Upper lobe of left lung (tissue), 6 donors: ENCODE measurements around the gene BIRC6. TPM values are rescaled to one million over a fixed set of nuclear protein-coding genes. Genes with fewer than 3 reads are reported as not detected.

Experiments
- ATAC-seq, 2 donors: fragments of 200-7000 bp; cut with Tn5 transposase; one replicate each; pipeline ENCODE4 v1.9.1; 2022; ENCODE audit warnings: mild to moderate bottlenecking in 2 of 2, moderate library complexity in 2 of 2; ENCODE audit not compliant: low FRiP score in 2 of 2
- DNase-seq, 2 donors: peaks; one replicate each; pipeline ENCODE4 v3.0.0-alpha.2; 2019 to 2020
- H3K27ac ChIP-seq, 4 donors: fragments of 200-600 bp; sonication (generic); one replicate each; pipeline ENCODE4 v1.5.1; 2016 to 2019
- H3K27me3 ChIP-seq, 4 donors: fragments of 200-600 bp; sonication (generic); one replicate each; pipeline ENCODE4 v1.5.1; 2017 to 2019
- H3K36me3 ChIP-seq, 4 donors: fragments of 200-600 bp; sonication (generic); one replicate each; pipeline ENCODE4 v1.5.1; 2016 to 2019
- H3K4me1 ChIP-seq, 4 donors: fragments of 200-600 bp; sonication (generic); one replicate each; pipeline ENCODE4 v1.5.1; 2018 to 2019
- H3K4me3 ChIP-seq, 4 donors: fragments of 200-600 bp; sonication (generic); one replicate each; pipeline ENCODE4 v1.5.1; 2017 to 2019; ENCODE audit warnings: mild to moderate bottlenecking in 2 of 4, moderate library complexity in 1 of 4
- H3K9me3 ChIP-seq, 4 donors: fragments of 200-600 bp; sonication (generic); one replicate each; pipeline ENCODE4 v1.5.1; 2018 to 2019
- EP300 ChIP-seq, 4 donors: sonication (generic); formaldehyde crosslinking; IDR thresholded peaks; one replicate each; pipeline ENCODE4 v1.5.1; 2017; ENCODE audit warnings: antibody characterized with exemption in 4 of 4, control low read depth in 2 of 4
- POLR2A ChIP-seq, 4 donors: fragments of 450-650 bp; IDR thresholded peaks; one replicate each; pipeline ENCODE4 v1.5.1; 2016 to 2017; ENCODE audit warnings: antibody characterized with exemption in 4 of 4, mild to moderate bottlenecking in 2 of 4
- POLR2AphosphoS5 ChIP-seq, 2 donors: sonication (generic); formaldehyde crosslinking; IDR thresholded peaks; one replicate each; pipeline ENCODE4 v1.5.1; 2017; ENCODE audit warnings: antibody characterized with exemption in 2 of 2
- WGBS, 2 donors: methylation state at CpG; one replicate each; pipeline ENCODE4 v1.1.5; 2017 to 2018; 5-methylcytosine and 5-hydroxymethylcytosine counted together
- total RNA-seq, 6 donors: library from RNA; depleted of rRNA in 4 of 6; stranded (reverse); fragments of >200 nt in 4 of 6; gene quantifications; one replicate each; pipeline versions ENCODE4 v1.1.0 to v1.2.1, GENCODE V29; 2016 to 2021
- TF ChIP-seq, protein P1 (sequence below), 6 experiments: fragments of 450-650 bp in 4 of 6; fragments of 200-600 bp in 2 of 6; sonication (generic) in 2 of 6; IDR thresholded peaks; one replicate each; pipeline ENCODE4 v1.5.1; 2016 to 2019; ENCODE audit warnings: antibody characterized with exemption in 6 of 6
- donor health status: DM: no; HTN: no; CAD: no; lungs with moderate emphysema.
- donor health status: DM: no; HTN: yes; CAD: no; lungs with severe emphysema.

BIRC6 gene
- total RNA-seq, 6 donors from 2014 or later, result 60.4 to 198 (median 101) TPM

DNA sequence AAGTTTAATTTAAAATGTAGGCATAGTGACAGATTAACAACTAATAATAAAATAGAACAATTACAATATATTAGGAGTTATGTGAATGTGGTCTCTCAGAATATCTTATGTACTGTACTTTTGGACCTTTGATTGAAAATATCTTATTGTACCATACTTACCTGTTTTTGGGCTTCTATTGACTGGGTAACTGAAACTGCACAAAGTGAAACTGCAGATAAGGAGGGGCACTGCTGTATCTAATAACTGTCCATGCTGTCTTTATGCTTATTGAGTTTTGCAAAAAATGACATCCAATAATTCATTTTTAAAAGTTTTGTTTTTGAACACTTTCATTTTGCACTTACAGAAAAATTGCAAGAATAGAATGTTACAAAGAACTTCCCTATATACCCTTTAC is 19.9 kb downstream of the BIRC6 start:
- Histone ChIP-seq H3K4me3 (no peak overlapping the region), H3K27ac (no peak overlapping the region), H3K9me3 (no peaks in the 10 kb centered on the region), H3K36me3 (peaks cover 0 to 5% (median 4%) of the 10 kb centered on the region in 4 donors), H3K4me1 (peaks cover 5 to 23% (median 11%) of the 10 kb centered on the region in 4 donors), H3K27me3 (no peaks in the 10 kb centered on the region)
- ATAC-seq (no peak), DNase-seq (no peak)
- TF ChIP-seq POLR2A (IDR thresholded peaks at IDR 0.05), result no peak
- TF ChIP-seq, protein P1, sequence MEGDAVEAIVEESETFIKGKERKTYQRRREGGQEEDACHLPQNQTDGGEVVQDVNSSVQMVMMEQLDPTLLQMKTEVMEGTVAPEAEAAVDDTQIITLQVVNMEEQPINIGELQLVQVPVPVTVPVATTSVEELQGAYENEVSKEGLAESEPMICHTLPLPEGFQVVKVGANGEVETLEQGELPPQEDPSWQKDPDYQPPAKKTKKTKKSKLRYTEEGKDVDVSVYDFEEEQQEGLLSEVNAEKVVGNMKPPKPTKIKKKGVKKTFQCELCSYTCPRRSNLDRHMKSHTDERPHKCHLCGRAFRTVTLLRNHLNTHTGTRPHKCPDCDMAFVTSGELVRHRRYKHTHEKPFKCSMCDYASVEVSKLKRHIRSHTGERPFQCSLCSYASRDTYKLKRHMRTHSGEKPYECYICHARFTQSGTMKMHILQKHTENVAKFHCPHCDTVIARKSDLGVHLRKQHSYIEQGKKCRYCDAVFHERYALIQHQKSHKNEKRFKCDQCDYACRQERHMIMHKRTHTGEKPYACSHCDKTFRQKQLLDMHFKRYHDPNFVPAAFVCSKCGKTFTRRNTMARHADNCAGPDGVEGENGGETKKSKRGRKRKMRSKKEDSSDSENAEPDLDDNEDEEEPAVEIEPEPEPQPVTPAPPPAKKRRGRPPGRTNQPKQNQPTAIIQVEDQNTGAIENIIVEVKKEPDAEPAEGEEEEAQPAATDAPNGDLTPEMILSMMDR (IDR thresholded peaks at IDR 0.05), result no peak

DNA sequence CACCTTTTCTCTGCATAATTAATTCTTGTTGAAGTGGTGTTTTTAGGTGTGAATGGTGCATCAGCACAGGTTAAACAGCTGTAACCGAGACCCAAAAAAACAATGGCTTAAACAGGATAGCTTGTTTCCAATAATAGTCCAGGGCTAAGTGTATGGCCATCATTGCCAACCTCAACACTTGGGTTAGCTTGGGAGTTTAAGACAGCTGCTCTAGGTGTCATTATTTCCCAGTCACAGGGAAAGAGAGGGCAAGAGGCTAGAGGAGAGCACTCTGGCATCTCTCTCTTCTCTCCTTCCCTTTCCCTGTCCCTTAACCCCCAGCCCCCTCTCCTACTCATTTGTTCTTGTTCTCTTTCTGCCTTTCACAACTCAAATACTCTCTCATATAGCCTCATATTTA is 21.1 kb downstream of the BIRC6 start:
- DNase-seq (no peak), ATAC-seq (no peak)
- Histone ChIP-seq H3K9me3 (no peaks in the 10 kb centered on the region), H3K27ac (peak overlapping the region in 1 of 4 donors; percentile 17), H3K4me3 (no peak overlapping the region), H3K27me3 (no peaks in the 10 kb centered on the region), H3K36me3 (peaks cover 3 to 11% (median 7%) of the 10 kb centered on the region in 4 donors), H3K4me1 (peaks cover 5 to 23% (median 11%) of the 10 kb centered on the region in 4 donors)
- WGBS, 2 donors, result 88 to 93% methylated on average over 1 of the region's 1 CpG
- TF ChIP-seq POLR2AphosphoS5 (IDR thresholded peaks at IDR 0.05), result no peak
- no peak for TF ChIP-seq POLR2A (IDR thresholded peaks at IDR 0.05)
- TF ChIP-seq, protein P1 (IDR thresholded peaks at IDR 0.05), result no peak
- TF ChIP-seq EP300 (IDR thresholded peaks at IDR 0.05), result no peak

DNA sequence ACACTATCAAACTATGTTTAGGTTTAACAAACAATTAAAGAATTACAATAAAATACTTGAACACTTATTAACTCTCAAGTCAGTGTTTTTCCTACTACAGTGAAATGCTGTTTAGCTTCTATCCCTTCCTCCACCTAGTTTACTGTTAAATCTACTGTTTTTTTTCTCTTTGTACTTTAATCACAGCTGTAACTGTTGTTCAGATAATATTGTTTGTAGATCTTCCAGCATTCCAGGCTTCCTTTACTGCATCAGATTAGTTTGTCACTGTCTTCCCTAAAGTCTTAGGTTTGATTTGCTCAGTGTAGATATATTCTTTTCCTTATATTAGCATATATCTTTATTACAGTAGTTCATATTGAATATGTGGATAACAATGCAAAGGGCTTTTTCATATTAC is 22.5 kb downstream of the BIRC6 start:
- no peaks in the 10 kb centered on the region for H3K9me3 ChIP-seq
- H3K36me3 ChIP-seq, result peaks cover 3 to 24% (median 7%) of the 10 kb centered on the region in 4 donors
- peaks cover 5 to 28% (median 15%) of the 10 kb centered on the region in 4 donors for H3K4me1 ChIP-seq
- H3K27me3 ChIP-seq, result no peaks in the 10 kb centered on the region
- ATAC-seq (no peak), DNase-seq (no peak)
- TF ChIP-seq EP300 (IDR thresholded peaks at IDR 0.05) (no peak), POLR2AphosphoS5 (IDR thresholded peaks at IDR 0.05) (no peak)
- no peak overlapping the region for H3K27ac ChIP-seq
- no peak overlapping the region for H3K4me3 ChIP-seq

DNA sequence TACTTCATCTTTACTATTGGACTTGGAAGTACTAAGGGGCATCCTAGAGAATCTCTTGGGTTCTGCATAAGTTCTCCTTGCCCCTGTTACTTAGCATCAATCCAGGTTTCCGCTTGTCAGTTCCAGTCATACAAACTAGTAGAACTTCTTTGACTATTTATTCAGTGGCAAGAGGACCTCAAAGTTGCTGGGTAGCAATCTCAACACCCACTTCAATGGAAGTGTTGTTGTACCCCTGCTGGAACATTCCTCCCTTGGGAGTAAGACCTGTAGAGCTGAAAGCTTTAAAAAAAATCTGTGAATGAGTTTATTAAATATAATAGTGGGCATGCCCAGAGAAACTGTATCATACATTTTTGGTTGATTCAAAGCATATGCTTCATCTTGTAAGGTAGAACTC is 27.0 kb downstream of the BIRC6 start:
- DNase-seq (peak in 1 of 2 donors; percentile 54), ATAC-seq (peak in 1 of 2 donors; percentile 77)
- no peaks in the 10 kb centered on the region for H3K9me3 ChIP-seq
- H3K4me3 ChIP-seq, result no peak overlapping the region
- H3K27ac ChIP-seq, result peak overlapping the region in 1 of 4 donors; percentile 23
- 77 to 79% methylated on average over 1 of the region's 1 CpG for WGBS, 2 donors
- no peaks in the 10 kb centered on the region for H3K27me3 ChIP-seq
- peaks cover 5 to 20% (median 9%) of the 10 kb centered on the region in 4 donors for H3K4me1 ChIP-seq
- TF ChIP-seq POLR2AphosphoS5 (IDR thresholded peaks at IDR 0.05) (no peak), EP300 (IDR thresholded peaks at IDR 0.05) (peak in 1 of 4 donors; percentile 28)
- peaks cover 5 to 58% (median 10%) of the 10 kb centered on the region in 4 donors for H3K36me3 ChIP-seq

DNA sequence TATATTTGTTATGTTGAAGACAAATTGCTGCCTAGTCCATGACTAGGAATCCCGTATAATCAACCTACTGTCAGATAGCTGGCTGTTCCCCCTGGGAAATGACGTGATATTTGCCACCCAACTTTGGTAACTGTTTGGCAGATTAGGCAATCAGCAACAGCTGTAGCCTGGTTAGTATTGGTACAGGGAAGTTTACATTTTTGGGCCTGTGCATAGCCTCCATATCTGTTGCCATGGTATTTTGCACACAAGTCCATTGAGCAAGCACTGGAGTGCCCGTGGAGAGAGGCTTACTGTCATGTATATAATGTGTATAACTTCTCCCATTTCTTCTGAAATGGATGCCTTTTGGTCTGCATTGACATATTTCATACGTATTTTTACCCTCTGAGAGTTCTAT is 27.7 kb downstream of the BIRC6 start:
- peak in 1 of 2 donors; percentile 58 for ATAC-seq
- 71 to 85% methylated on average over 4 of the region's 4 CpGs for WGBS, 2 donors
- no peaks in the 10 kb centered on the region for H3K27me3 ChIP-seq
- H3K4me1 ChIP-seq, result peaks cover under 1 to 17% (median 9%) of the 10 kb centered on the region in 4 donors
- no peaks in the 10 kb centered on the region for H3K9me3 ChIP-seq
- H3K27ac ChIP-seq, result peak overlapping the region in 2 of 4 donors; percentile 23 to 44
- DNase-seq, result no peak
- TF ChIP-seq EP300 (IDR thresholded peaks at IDR 0.05), result no peak
- no peak for TF ChIP-seq POLR2AphosphoS5 (IDR thresholded peaks at IDR 0.05)
- TF ChIP-seq, protein P1 (IDR thresholded peaks at IDR 0.05), result no peak
- TF ChIP-seq POLR2A (IDR thresholded peaks at IDR 0.05), result no peak
- peaks cover 5 to 59% (median 12%) of the 10 kb centered on the region in 4 donors for H3K36me3 ChIP-seq
- no peak overlapping the region for H3K4me3 ChIP-seq

DNA sequence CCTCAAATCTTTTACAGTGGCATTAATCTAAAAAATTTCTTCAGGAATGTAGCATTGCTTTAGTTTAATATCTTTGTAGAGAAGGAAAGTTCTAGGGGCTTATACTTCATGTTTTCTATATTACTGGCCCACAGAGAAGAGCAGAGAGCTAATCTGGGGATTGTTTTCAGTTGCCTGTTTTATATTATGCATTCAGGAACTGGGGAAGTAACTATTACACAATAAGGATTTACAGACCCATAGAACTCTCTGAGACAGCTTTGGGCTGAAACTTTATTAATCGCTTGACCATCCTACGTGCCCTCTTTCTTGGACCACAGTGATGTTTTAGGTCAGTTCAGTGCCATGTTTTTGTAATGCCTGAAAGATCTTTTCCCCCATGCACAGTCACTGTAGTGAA is 29.9 kb downstream of the BIRC6 start:
- Histone ChIP-seq H3K36me3 (peaks cover 0 to 78% (median 20%) of the 10 kb centered on the region in 4 donors), H3K4me1 (peaks cover 0 to 17% (median 6%) of the 10 kb centered on the region in 4 donors), H3K9me3 (no peaks in the 10 kb centered on the region), H3K27me3 (no peaks in the 10 kb centered on the region), H3K27ac (no peak overlapping the region), H3K4me3 (no peak overlapping the region)
- 88 to 95% methylated on average over 2 of the region's 2 CpGs for WGBS, 2 donors
- no peak for TF ChIP-seq POLR2AphosphoS5 (IDR thresholded peaks at IDR 0.05)
- TF ChIP-seq EP300 (IDR thresholded peaks at IDR 0.05), result no peak
- TF ChIP-seq, protein P1 (IDR thresholded peaks at IDR 0.05), result no peak
- no peak for TF ChIP-seq POLR2A (IDR thresholded peaks at IDR 0.05)
- no peak for ATAC-seq
- no peak for DNase-seq
